ENCODE data around the gene DISC1.

- no peak for TF ChIP-seq CTCF (IDR thresholded peaks at IDR 0.05; ENCODE audit: low read depth, low read length)
- TF ChIP-seq EZH2phosphoT487 (IDR thresholded peaks at IDR 0.05; ENCODE audit: low read depth) = no peak
These were observed 228.8 kb downstream of the DISC1 start for GRCh38 chr1:231855361-231855760.
